Neural progenitor cell (in vitro differentiated cells): Measurements from ENCODE around the gene MSRB2. TPM values are rescaled to one million over a fixed set of nuclear protein-coding genes. Genes with fewer than 3 reads are reported as not detected.

Experiments
- DNase-seq: peaks from one replicate; pipeline ENCODE4 v3.0.0-alpha.2; 2016; ENCODE audit warnings: low spot score
- H2AFZ ChIP-seq: fragments of 200-600 bp; sonication (generic); replicated peaks from 2 replicates; pipeline ENCODE4 v1.6.1; 2016; ENCODE audit warnings: antibody characterized with exemption
- H3F3A ChIP-seq: fragments of 200-600 bp; sonication (generic); 2 replicates; pipeline ENCODE4 v1.6.1; 2016; ENCODE audit warnings: antibody characterized with exemption, low read depth
- H3K27ac ChIP-seq: fragments of 200-600 bp; sonication (generic); 2 replicates; pipeline ENCODE4 v1.5.1; 2016; ENCODE audit warnings: mild to moderate bottlenecking
- H3K27me3 ChIP-seq: fragments of 200-600 bp; sonication (generic); 2 replicates; pipeline ENCODE4 v1.6.1; 2016; ENCODE audit warnings: mild to moderate bottlenecking, moderate library complexity
- H3K36me3 ChIP-seq: fragments of 200-600 bp; sonication (generic); 2 replicates; pipeline ENCODE4 v1.5.1; 2016
- H3K4me1 ChIP-seq: fragments of 200-600 bp; sonication (generic); 2 replicates; pipeline ENCODE4 v1.6.1; 2016; ENCODE audit warnings: mixed run types
- H3K4me2 ChIP-seq: fragments of 200-600 bp; sonication (generic); 2 replicates; pipeline ENCODE4 v1.6.1; 2016
- H3K4me3 ChIP-seq: fragments of 200-600 bp; sonication (generic); 2 replicates; pipeline ENCODE4 v1.5.1; 2016
- H3K79me2 ChIP-seq: fragments of 200-600 bp; sonication (generic); 2 replicates; pipeline ENCODE4 v1.6.1; 2016; ENCODE audit warnings: low read depth
- H3K9ac ChIP-seq: fragments of 200-600 bp; sonication (generic); 2 replicates; pipeline ENCODE4 v1.6.1; 2016
- H3K9me3 ChIP-seq: fragments of 200-600 bp; sonication (generic); 2 replicates; pipeline ENCODE4 v1.5.1; 2016; ENCODE audit warnings: low read depth
- H4K20me1 ChIP-seq: fragments of 200-600 bp; sonication (generic); 2 replicates; pipeline ENCODE4 v1.6.1; 2016; ENCODE audit warnings: low read depth
- H3K27ac Mint-ChIP-seq: 3 replicates; pipeline ENCODE4 v1.8.0; 2021; ENCODE audit warnings: mixed read lengths
- H3K27me3 Mint-ChIP-seq: 2 replicates; pipeline ENCODE4 v1.8.0; 2022; ENCODE audit warnings: low read depth, mild to moderate bottlenecking, inconsistent platforms, moderate library complexity, mixed read lengths; ENCODE audit not compliant: insufficient read depth
- H3K36me3 Mint-ChIP-seq: 3 replicates; pipeline ENCODE4 v1.8.0; 2021; ENCODE audit warnings: mixed read lengths
- H3K4me1 Mint-ChIP-seq: 3 replicates; pipeline ENCODE4 v1.8.0; 2021; ENCODE audit warnings: mixed read lengths
- H3K4me3 Mint-ChIP-seq: 3 replicates; pipeline ENCODE4 v1.8.0; 2021; ENCODE audit warnings: mild to moderate bottlenecking, moderate library complexity, mixed read lengths
- H3K9me3 Mint-ChIP-seq: 3 replicates; pipeline ENCODE4 v1.8.0; 2020; ENCODE audit warnings: mixed read lengths
- EZH2 ChIP-seq: fragments of 200-600 bp; sonication (generic); IDR thresholded peaks from 2 replicates; pipeline ENCODE4 v1.6.1; 2017; ENCODE audit warnings: antibody characterized with exemption, mild to moderate bottlenecking, moderate library complexity
- EZH2phosphoT487 ChIP-seq: fragments of 200-600 bp; sonication (generic); IDR thresholded peaks from 2 replicates; pipeline ENCODE4 v1.6.1; 2017; ENCODE audit warnings: antibody characterized with exemption
- small RNA-seq: library from RNA; depleted of rRNA; stranded (forward); fragments of <200 nt; gene quantifications from one replicate; pipeline ENCODE3, GENCODE V24; 2015
- total RNA-seq: library from RNA; depleted of rRNA; stranded (reverse); fragments of >200 nt; gene quantifications from 2 replicates; pipeline ENCODE4 v1.2.3, GENCODE V29; 2015; ENCODE audit warnings: low replicate concordance
- TF ChIP-seq, protein P1 (sequence below): fragments of 200-600 bp; sonication (generic); IDR thresholded peaks from 2 replicates; pipeline ENCODE4 v1.5.1; 2017; ENCODE audit warnings: antibody characterized with exemption, mild to moderate bottlenecking

Gene MSRB2
- total RNA-seq, 1 donor from 2014 or later: 15.2 TPM

DNA sequence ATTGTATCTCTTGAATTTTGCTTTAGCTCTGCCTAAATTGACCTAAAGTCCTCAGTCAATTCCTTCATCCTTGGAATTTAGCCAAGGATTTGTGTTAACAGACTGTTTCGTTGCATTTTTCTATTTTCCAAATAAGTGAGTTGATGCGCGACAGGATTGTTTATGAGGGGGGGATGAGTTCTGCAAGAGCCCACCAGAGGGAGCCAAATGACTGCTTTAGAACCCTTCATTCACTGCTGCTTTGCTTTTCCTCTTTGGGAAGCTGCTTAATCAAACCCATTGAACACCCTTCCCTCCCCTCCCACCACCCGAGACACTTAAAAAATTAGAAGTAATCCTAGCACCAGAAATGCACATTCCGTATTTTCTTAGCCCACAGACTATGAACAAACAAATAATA is 63.0 kb downstream of the MSRB2 start:
- Mint-ChIP-seq H3K27me3 (peaks cover 8% of the 10 kb centered on the region), H3K27ac (no peak overlapping the region), H3K4me3 (peak overlapping the region; percentile 36), H3K9me3 (no peaks in the 10 kb centered on the region), H3K36me3 (no peaks in the 10 kb centered on the region), H3K4me1 (peaks cover 10% of the 10 kb centered on the region)
- Histone ChIP-seq H3K27me3 (peaks cover 78% of the 10 kb centered on the region), H3K9me3 (no peaks in the 10 kb centered on the region), H3K9ac (no peak overlapping the region), H3K4me3 (peak overlapping the region; percentile 34), H3F3A (no peaks in the 10 kb centered on the region), H4K20me1 (no peaks in the 10 kb centered on the region), H3K4me2 (peak overlapping the region; percentile 71), H3K79me2 (no peaks in the 10 kb centered on the region), H3K36me3 (no peaks in the 10 kb centered on the region), H3K4me1 (no peaks in the 10 kb centered on the region), H2AFZ (peak overlapping the region; percentile 34), H3K27ac (no peak overlapping the region)
- TF ChIP-seq, protein P1, sequence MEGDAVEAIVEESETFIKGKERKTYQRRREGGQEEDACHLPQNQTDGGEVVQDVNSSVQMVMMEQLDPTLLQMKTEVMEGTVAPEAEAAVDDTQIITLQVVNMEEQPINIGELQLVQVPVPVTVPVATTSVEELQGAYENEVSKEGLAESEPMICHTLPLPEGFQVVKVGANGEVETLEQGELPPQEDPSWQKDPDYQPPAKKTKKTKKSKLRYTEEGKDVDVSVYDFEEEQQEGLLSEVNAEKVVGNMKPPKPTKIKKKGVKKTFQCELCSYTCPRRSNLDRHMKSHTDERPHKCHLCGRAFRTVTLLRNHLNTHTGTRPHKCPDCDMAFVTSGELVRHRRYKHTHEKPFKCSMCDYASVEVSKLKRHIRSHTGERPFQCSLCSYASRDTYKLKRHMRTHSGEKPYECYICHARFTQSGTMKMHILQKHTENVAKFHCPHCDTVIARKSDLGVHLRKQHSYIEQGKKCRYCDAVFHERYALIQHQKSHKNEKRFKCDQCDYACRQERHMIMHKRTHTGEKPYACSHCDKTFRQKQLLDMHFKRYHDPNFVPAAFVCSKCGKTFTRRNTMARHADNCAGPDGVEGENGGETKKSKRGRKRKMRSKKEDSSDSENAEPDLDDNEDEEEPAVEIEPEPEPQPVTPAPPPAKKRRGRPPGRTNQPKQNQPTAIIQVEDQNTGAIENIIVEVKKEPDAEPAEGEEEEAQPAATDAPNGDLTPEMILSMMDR: peak; percentile 75
- TF ChIP-seq EZH2phosphoT487 (no peak), EZH2 (no peak)
- peak; percentile 85 for DNase-seq

DNA sequence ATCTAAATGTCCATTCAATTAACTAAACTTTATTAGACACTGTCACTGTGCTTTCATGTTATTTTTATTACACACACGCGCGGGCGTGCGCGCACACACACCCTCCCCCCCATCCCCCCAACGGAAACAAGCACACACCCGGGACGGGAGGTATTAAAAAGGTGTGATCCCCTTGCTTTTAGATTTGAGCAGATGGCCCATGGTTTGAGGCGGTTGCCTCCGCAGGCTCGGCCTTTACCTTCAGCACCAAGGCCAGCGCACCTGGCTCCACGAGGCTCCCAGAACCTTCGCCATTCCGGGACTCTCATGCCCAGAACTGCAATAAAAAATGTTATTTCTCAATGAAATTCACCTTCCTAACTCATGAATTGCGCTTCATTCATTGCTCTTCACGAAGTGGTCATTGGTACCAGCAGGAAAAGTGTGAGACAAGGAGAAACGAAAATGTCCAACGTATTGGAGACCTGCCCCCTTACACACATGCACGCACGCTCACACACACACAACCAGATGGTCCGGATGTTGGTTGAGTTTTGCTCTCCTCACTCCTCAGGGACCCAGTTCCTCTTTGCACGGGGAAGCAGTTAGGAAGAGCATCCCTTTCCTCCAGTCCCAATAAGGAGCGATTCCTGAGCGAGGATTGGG is 76.0 kb downstream of the MSRB2 start:
- Histone ChIP-seq H3K36me3 (no peaks in the 10 kb centered on the region), H3K9me3 (no peaks in the 10 kb centered on the region), H3K9ac (no peak overlapping the region), H3F3A (peaks cover 21% of the 10 kb centered on the region), H3K4me1 (peaks cover 16% of the 10 kb centered on the region), H3K4me2 (no peak overlapping the region), H4K20me1 (peaks cover 70% of the 10 kb centered on the region), H3K4me3 (no peak overlapping the region), H3K27me3 (peaks cover 100% of the 10 kb centered on the region), H3K27ac (no peak overlapping the region), H2AFZ (no peak overlapping the region), H3K79me2 (no peaks in the 10 kb centered on the region)
- TF ChIP-seq EZH2phosphoT487: no peak
- no peak for TF ChIP-seq EZH2
- TF ChIP-seq, protein P1: no peak
- peaks cover 65% of the 10 kb centered on the region for H3K27me3 Mint-ChIP-seq
- H3K4me3 Mint-ChIP-seq: peak overlapping the region; percentile 48
- no peaks in the 10 kb centered on the region for H3K36me3 Mint-ChIP-seq
- H3K4me1 Mint-ChIP-seq: peaks cover 18% of the 10 kb centered on the region
- peaks cover 2% of the 10 kb centered on the region for H3K9me3 Mint-ChIP-seq
- DNase-seq: peak; percentile 85
- H3K27ac Mint-ChIP-seq: no peak overlapping the region

Small RNA genes within 50 kb of the gene (small RNA-seq; reads per million reads assigned to genes)
- not detected for gene RF00561

Other genes with a start within 250 kb of the MSRB2 start
- 0.46 and 14.6 TPM in 2 replicates for gene ARMC3, start 167.5 kb upstream of the MSRB2 start, total RNA-seq
- not detected in 2 replicates for gene PTF1A, start 96.7 kb downstream of the MSRB2 start, total RNA-seq
- not detected in 2 replicates for gene C10orf67, start 249.2 kb downstream of the MSRB2 start, total RNA-seq